Measurements from ENCODE around the gene STK17A.
"Not testable (repeated sequence)": the region's sequence is repeated elsewhere in the genome, so short reads cannot be mapped to it uniquely, and the experiment has no call there.

The STK17A gene

DNA sequence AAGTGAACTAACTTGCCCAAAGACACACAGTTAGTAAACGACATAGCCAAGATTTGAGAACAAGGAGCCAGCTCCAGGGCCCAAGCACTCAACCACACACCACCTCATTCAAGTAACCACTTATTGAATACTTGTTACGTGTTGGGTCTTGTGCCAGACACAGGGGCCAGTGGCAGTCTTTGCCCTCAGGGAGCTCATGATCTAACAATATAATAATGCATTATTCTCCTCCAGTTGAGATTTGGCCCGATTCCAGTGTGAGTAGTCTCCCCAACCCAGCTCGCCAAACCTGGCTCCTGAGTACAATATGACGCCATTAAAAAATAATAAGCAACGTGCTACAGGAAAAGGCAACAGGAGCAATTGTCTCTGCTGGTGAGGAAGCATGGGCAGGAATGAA lies 14.4 kb upstream of the STK17A start:
- no peak for DNase-seq (ENCODE audit: low spot score)

DNA sequence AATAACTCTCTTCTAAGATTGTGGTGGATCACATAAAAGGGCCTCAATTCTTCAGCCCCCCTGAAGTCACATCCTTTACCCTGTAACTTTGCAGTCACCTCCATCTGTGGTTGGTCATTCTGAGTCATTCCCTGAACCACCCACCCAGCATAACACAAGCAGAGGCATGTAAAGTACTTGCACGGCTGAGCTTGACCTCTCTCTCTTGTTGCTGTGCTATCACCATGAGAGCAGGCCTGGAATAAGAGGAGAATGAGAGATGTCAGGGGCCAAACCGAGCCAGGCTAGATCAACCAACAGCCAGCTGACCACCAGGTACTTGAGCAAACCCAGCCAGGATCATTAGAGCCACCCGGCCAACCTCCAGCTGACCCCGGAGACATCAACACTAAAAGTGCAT lies 13.5 kb upstream of the STK17A start:
- no peak for DNase-seq (ENCODE audit: low spot score)

GRCh38 chr7:43570688-43571365 lies 12.1 kb upstream of the STK17A start:
- no peak for DNase-seq (ENCODE audit: low spot score)

- DNase-seq (ENCODE audit: low spot score): no peak
Measured at GRCh38 chr7:43572516-43573049, 10.3 kb upstream of the STK17A start.

DNA sequence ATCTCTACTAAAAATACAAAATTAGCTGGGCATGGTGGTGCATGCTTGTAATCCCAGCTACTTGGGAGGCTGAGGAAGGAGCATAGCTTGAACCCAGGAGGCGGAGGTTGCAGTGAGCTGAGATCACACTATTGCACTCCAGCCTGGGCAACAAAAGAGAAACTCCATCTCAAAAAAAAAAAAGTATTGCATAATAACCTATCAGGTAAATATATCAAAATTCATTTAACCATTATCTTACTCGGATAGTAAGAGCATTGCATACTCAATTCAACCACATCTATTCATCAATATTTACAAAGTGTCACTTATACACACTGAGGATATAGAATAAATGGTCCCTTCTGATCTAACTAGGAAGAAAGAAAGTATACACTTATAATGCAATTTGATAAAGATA lies 9.1 kb upstream of the STK17A start:
- not testable (repeated sequence) for DNase-seq (ENCODE audit: low spot score)

DNA sequence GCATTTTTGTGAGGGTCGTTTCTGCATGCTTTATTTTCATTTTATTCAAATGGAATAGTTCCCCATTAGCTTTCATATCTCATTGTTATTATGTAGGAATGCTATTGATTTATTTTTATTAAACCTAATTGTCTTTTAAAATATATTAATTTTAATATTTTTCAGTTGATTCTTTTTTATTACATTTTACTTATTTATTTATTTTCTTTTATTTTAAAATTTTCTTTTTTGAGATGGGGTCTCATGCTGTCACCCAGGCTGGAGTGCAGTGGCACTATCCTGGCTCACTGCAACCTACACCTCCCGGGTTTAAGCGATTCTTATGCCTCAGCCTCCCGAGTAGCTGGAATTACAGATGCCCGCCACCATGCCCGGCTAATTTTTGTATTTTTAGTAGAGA lies 7.4 kb upstream of the STK17A start:
- no peak for DNase-seq (ENCODE audit: low spot score)

DNA sequence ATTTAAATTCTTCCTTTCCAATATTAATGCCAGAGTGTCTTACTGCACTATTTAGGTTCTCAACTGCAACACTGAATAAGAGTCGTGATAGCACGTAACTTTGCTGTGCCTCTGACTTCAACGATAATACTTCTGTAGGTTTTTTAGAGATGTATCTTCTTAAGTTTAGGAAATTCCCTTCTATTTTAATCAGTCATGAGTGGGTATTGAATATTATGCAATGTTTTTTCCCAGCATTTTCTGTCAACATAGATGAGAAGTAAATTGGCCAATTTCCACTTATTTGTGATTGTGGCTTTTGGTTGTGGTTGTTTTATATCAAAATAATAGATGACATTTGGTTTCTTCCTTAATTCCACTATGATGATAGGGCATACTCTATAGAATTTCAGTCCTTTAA lies 6.7 kb upstream of the STK17A start:
- no peak for DNase-seq (ENCODE audit: low spot score)

DNA sequence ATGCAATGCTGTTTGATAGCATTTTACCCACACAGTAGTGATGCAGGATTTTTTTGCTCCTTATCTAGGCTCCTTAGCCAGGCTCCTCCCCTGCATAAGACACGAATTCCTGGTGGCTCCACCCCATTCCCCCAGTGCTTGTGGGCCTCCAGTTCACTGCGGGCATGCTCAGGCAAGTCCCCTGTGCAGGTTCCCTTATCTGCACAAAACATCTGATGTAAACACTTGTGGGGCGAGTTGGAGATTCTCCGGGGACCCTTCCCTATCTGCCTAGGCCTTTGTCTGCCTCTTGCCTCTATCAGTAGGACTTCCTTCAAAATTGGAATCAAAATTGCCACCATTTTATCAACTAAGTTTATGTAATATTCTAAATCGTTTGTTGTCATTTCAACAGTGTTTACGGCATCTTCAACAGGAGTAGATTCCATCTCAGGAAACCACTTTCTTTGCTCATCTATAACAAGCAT lies 5.4 kb upstream of the STK17A start:
- DNase-seq (ENCODE audit: low spot score): no peak

DNA sequence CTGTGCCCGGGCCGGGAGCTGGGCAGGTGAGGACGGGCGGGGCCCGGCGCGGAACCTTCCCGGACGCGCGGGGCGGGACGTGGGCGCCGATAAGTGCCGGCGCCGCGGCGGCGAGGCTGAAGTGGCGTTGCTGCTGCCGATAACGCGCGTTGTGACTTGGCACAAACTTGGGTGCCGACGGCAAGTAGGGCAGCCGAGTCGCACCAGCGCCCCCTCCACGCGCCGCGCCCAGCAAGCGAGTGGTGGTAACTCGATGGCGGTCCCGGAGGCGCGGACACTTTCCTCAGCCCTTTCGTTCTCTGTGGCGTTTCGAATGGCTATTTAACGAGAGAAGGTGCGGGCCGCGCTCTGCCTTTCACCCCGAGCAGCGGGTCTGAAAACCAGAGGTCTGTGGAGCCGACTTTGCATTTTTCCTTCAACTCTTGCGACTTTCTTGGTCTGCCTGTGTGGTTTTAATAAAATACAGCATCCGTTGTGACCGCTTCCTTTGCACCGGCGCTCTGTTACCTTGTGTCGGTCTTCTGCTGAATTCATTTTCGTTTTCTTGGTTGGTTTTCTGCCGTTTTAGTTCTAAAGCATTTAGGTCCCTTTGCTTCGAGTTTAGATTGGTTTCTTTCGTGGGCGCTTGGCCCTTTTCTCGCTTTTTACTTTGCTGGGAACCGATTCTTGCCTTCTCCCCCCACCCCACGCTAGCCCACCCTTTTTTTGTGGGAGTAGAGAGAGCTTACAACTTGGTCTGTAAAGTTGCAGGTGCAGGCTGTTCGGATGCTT lies 701 bp downstream of the STK17A start:
- peak; percentile 28 for DNase-seq (ENCODE audit: low spot score)

- peak; percentile 25 for DNase-seq (ENCODE audit: low spot score)
Measured at GRCh38 chr7:43584195-43584586, 1.3 kb downstream of the STK17A start.

DNA sequence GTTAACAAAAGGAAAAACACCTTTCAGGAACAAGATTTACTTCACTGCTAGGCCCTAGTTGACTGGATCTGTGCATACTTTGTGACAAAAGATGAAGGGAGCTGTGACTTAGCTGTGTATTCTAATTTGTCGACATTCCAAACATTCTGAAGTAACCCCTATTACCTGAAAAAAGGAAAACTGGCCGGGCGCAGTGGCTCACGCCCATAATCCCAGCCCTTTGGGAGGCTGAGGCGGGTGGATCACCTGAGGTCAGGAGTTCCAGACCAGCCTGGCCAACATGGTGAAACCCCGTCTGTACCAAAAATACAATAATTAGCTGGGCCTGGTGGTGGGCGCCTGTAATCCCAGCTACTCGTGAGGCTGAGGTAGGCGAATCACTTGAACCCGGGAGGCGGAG lies 1.8 kb downstream of the STK17A start:
- not testable (repeated sequence) for DNase-seq (ENCODE audit: low spot score)

- peak; percentile 34 for DNase-seq (ENCODE audit: low spot score)
Measured at GRCh38 chr7:43585562-43585961, 2.7 kb downstream of the STK17A start.

DNA sequence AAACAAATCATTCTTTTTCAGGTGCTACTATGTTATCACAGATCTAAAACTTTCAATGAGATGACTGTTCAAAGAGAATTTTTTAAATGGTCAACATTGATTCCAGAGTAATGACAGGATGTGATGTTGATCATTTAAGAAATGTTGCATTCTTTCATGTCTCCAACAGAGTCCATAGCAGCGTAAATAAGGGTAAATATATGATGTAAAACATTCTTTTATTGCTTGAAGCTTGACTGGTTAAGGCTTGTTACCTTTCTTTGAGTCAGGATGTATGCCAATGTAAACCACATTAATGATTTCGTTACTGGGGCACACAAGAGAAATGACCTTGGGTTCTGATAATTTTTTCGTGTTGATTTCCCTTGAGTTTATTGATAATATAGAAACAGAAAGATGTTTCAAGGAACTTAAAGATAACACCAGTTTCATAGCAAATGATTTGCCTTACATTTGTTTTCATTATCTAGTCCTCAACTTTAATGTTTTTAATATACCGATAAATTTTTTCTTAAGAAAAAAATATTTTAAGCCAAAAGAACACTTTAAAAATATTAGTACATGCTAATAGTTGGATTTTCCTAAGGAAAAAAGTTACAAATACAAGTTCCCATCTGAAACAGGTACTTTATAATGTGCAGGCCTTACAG lies 3.5 kb downstream of the STK17A start:
- DNase-seq (ENCODE audit: low spot score): no peak

DNA sequence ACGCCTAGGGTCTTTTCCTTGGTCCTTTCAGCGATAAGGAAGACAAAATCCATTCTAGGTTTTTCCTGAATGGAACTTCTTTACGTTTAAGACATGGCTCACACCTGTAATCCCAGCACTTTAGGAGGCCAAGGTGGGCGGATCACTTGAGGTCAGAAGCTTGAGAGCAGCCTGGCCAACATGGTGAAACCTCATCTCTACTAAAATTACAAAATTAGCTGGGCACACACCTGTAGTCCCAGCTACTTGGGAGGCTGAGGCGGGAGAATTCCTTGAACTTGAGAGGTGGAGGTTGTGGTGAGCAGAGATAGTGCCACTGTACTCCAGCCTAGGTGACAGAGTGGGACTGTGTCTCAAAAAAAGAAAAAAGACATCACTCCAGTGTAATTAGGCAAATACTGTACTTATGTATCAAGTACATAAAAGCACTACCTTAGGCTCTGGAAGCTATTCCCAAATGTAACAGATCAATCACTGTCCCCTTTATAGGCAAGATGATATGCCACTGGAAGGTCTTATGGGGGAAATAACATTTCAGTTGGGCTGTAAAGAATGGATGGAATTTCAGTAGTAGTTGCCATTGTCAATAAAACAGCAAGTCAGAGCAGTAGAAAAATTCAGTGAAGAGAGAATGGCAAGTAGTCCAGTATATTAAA lies 5.7 kb downstream of the STK17A start:
- DNase-seq (ENCODE audit: low spot score): no peak

DNA sequence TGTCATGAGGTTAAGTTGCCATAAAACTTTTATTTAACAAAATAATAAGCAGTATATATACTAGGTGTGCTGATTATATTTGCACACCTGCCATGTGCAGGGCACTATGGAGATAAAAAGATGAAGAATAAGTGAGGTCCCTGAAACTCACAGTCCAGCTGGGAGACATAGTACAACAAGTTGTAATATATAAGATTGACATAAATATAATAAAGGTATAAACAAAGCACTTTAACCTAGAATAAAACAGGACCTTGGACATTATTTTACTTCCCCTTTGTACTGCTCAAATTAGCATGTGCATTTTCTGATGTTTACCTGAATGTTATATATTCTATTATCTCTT lies 6.2 kb downstream of the STK17A start:
- no peak for DNase-seq (ENCODE audit: low spot score)

DNA sequence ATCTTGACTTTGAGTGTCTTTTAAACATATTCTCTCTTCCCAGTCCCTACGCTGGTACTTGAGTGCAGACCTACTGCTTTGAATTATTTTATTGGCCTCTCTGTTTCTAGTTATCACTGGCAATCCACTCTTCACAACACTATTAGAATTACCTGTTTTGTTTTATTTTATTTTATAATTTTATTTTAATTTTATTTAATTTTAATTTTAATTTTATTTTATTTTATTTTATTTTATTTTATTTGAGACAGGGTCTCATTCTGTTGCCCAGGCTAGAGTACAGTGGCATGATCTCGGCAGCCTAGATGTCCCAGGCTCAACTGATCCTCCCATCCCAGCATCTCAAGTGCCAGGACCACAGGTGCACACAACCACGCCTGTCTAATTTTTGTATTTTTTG lies 6.8 kb downstream of the STK17A start:
- no peak for DNase-seq (ENCODE audit: low spot score)

DNA sequence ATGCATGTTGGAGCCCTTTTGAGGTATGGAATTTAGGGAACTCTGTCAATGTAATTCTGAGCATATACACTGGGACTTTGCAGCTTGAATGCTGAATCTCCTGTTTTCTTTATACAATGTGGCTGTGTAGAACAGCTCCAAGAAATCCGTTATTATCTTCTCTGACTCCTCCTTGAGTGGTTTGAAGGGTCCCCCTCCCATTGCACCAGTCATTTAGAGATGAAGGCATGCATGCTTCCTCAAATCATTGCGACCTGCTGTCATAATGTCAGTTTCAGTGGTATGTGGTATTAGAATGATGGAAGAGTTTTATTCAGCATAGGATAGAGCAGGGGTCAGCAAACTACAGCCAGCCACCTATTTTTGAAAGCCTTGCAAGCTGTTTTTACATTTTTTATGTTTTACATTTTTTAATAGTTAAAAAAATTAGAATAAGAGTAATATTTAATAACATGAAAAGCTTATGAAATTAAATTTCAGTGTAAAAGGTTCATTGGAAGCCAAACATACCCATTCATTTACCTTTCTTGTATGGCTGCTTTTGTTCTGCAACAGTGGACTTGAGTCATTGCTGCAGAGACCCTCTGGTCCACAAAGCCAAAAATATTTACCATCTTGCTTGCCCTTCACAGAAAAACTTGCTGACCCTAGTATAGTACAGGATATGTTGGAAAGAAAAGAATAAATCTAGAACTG lies 8.1 kb downstream of the STK17A start:
- DNase-seq (ENCODE audit: low spot score): no peak

- DNase-seq (ENCODE audit: low spot score): no peak
Measured at GRCh38 chr7:43591558-43592180, 8.8 kb downstream of the STK17A start.

- DNase-seq (ENCODE audit: low spot score): no peak
Measured at GRCh38 chr7:43592326-43592725, 9.4 kb downstream of the STK17A start.

DNA sequence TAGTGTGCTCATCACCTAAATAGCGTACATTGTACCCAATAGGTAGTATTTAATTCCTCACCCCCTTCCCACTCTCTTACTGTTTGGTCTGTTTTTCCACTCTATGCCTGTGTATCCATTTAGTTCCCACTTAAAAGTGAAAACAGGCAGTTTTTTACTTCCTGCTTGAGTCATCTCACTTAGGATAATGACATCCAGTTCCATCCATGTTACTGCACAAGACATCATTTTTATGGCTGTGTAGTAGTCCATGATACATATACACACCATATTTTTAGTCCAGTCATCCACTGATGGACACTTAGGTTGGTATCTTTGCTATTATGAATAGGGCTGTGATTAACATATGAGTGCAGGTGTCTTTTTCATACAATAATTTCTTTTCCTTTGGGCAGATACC lies 10.1 kb downstream of the STK17A start:
- DNase-seq (ENCODE audit: low spot score): no peak

GRCh38 chr7:43594020-43594419 lies 11.1 kb downstream of the STK17A start:
- DNase-seq (ENCODE audit: low spot score): no peak
